NCI-H1417 treated with DMSO at 0.1 percent for 48 hours (cell line): ENCODE data around the gene ARID4A.
"Not testable (repeated sequence)": the region's sequence is repeated elsewhere in the genome, so short reads cannot be mapped to it uniquely, and the experiment has no call there.

Source experiments
- DNase-seq: peaks from one replicate; lab custom pipeline; 2025; lab: John Stamatoyannopoulos, UW

ARID4A gene

GRCh38 chr14:58362798-58363412, 64.5 kb downstream of the ARID4A start:
- DNase-seq: no peak

- no peak for DNase-seq
These were observed 66.0 kb downstream of the ARID4A start for GRCh38 chr14:58364316-58364715.

GRCh38 chr14:58367296-58367695, 68.9 kb downstream of the ARID4A start:
- DNase-seq: no peak

GRCh38 chr14:58368956-58369355, 70.6 kb downstream of the ARID4A start:
- DNase-seq: no peak

- no peak for DNase-seq
These were observed 78.4 kb downstream of the ARID4A start for GRCh38 chr14:58376791-58377190.

GRCh38 chr14:58390830-58391229, 92.5 kb downstream of the ARID4A start:
- DNase-seq: no peak

- no peak for DNase-seq
These were observed 97.1 kb downstream of the ARID4A start for GRCh38 chr14:58395562-58395811.

- DNase-seq: no peak
These were observed 97.7 kb downstream of the ARID4A start, which contains the start of gene TOMM20L for GRCh38 chr14:58395812-58396788. TOMM20L (plus strand) TSS chr14:58395930; CDS start chr14:58395958, 28 bp downstream.

- DNase-seq: no peak
These were observed 98.8 kb downstream of the ARID4A start for GRCh38 chr14:58397156-58397555.

- DNase-seq: no peak
These were observed 100.1 kb downstream of the ARID4A start for GRCh38 chr14:58398495-58398894.

- DNase-seq: no peak
These were observed 100.5 kb downstream of the ARID4A start for GRCh38 chr14:58398895-58399294.

GRCh38 chr14:58401587-58401986, 103.2 kb downstream of the ARID4A start:
- DNase-seq: no peak

- DNase-seq: no peak
These were observed 110.4 kb downstream of the ARID4A start for GRCh38 chr14:58408681-58409215.

- DNase-seq: no peak
These were observed 116.5 kb downstream of the ARID4A start for GRCh38 chr14:58414845-58415244.

- DNase-seq: no peak
These were observed 117.5 kb downstream of the ARID4A start for GRCh38 chr14:58415636-58416547.

- not testable (repeated sequence) for DNase-seq
These were observed 118.6 kb downstream of the ARID4A start for GRCh38 chr14:58416934-58417333.
